GM06990 (cell line): ENCODE measurements around the gene ADRA2A.

Source experiments
- DNase-seq: peaks from one replicate; pipeline ENCODE4 v3.0.0-alpha.2; 2011; ENCODE audit not compliant: insufficient read length; ENCODE audit errors: extremely low read depth
- H3K27me3 ChIP-seq: replicated peaks from 2 replicates; pipeline ENCODE4 v1.6.0; 2011; ENCODE audit warnings: low read length; ENCODE audit not compliant: control insufficient read depth, insufficient read depth
- H3K36me3 ChIP-seq: 2 replicates; pipeline ENCODE4 v1.5.1; 2011; ENCODE audit warnings: low read length; ENCODE audit not compliant: control insufficient read depth, insufficient read depth
- H3K4me3 ChIP-seq: replicated peaks from 2 replicates; pipeline ENCODE4 v1.5.1; 2011; ENCODE audit warnings: low read depth, mild to moderate bottlenecking, control low read depth, low read length
- CTCF ChIP-seq: IDR thresholded peaks from 2 replicates; pipeline ENCODE4 v1.5.1; 2011; ENCODE audit warnings: low read length, control low read depth, mild to moderate bottlenecking, inconsistent platforms; ENCODE audit not compliant: insufficient read depth, poor library complexity, severe bottlenecking

ADRA2A gene

DNA sequence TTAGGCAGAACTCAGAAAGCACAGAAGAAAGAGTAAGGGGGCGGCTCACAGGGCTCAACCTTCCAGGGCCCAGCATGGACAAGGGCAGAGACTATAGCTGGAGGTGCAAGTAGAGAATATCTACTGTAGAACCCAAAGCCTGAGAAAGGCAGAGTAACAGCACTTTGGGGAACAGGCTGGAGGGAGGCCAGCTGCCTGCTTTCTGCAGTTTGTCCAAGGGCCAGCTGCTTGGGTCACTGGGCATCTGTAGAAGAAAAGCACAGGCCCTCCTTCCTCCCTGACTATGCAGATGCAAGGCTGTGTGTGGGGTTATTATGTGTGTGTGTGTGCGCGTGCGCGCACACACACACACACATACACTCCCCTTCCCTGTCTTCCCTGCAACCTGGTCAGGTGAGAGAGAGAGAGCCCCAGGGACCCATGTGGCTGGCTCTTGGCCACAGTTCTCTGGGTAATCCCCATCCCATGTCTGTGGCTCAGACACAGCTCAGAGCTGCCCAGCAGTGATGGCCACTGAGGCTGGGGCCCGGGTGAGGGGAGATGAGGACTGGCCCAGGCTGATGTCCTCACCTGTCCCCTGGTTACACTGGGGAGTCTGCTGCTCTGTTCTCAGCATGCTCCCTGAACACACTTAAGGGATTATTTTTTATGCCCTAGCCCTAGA lies 9.0 kb downstream of the ADRA2A start:
- no peak for TF ChIP-seq CTCF
- no peak for DNase-seq
- no peak overlapping the region for H3K4me3 ChIP-seq
- H3K27me3 ChIP-seq, result no peaks in the 10 kb centered on the region; the same call in 1 of the 2 replicates
- no peaks in the 10 kb centered on the region for H3K36me3 ChIP-seq

GRCh38 chr10:111086574-111086973 lies 9.7 kb downstream of the ADRA2A start:
- Histone ChIP-seq H3K36me3 (no peaks in the 10 kb centered on the region), H3K4me3 (no peak overlapping the region)
- DNase-seq, result no peak

DNA sequence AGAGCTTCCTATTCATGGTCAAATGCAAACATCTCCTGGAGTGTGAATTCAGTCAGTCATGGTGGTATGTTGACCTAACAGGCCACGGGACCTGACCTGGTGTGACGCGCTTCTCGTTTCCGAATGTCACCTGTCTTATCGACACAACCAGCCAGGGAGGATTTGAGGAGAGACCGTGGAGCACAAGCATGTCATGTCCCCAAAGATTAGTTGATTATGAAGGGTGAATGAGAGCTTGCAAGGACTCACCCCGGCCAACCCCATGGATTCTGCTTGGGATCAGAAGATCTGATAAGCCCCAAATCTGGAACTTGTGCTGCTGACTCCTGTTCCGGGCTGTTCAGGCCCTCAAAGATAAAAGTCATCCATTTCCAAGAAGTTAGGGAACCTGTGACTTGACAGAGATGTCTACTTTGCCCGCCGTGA lies 10.5 kb downstream of the ADRA2A start:
- Histone ChIP-seq H3K36me3 (no peaks in the 10 kb centered on the region), H3K27me3 (no peaks in the 10 kb centered on the region; the same call in 1 of the 2 replicates), H3K4me3 (no peak overlapping the region)
- no peak for DNase-seq
- no peak for TF ChIP-seq CTCF

More at GRCh38 chr10:111086574-111086973, 9.7 kb downstream of the ADRA2A start:
- no peak for TF ChIP-seq CTCF
- no peaks in the 10 kb centered on the region; the same call in 1 of the 2 replicates for H3K27me3 ChIP-seq

- no peak for DNase-seq
- H3K36me3 ChIP-seq, result no peaks in the 10 kb centered on the region
- TF ChIP-seq CTCF, result no peak
- H3K4me3 ChIP-seq, result no peak overlapping the region
- no peaks in the 10 kb centered on the region; the same call in none of the 2 replicates for H3K27me3 ChIP-seq
Measured at GRCh38 chr10:111087968-111088505, 11.2 kb downstream of the ADRA2A start.

GRCh38 chr10:111089293-111089692 lies 12.5 kb downstream of the ADRA2A start:
- no peak overlapping the region for H3K4me3 ChIP-seq
- no peaks in the 10 kb centered on the region for H3K36me3 ChIP-seq
- no peak for TF ChIP-seq CTCF
- no peaks in the 10 kb centered on the region; the same call in none of the 2 replicates for H3K27me3 ChIP-seq
- DNase-seq, result no peak
